Stimulated activated CD4-positive, alpha-beta T cell treated with anti-CD3 and anti-CD28 coated beads, Interleukin-2, amount 100 ng/mL, for 24 hours (primary cell): ENCODE results near the gene IRAK3.

Experiments
- DNase-seq, 2 donors: peaks; one replicate each; pipeline ENCODE4 v3.0.0-alpha.2; 2020

The IRAK3 gene, protein sequence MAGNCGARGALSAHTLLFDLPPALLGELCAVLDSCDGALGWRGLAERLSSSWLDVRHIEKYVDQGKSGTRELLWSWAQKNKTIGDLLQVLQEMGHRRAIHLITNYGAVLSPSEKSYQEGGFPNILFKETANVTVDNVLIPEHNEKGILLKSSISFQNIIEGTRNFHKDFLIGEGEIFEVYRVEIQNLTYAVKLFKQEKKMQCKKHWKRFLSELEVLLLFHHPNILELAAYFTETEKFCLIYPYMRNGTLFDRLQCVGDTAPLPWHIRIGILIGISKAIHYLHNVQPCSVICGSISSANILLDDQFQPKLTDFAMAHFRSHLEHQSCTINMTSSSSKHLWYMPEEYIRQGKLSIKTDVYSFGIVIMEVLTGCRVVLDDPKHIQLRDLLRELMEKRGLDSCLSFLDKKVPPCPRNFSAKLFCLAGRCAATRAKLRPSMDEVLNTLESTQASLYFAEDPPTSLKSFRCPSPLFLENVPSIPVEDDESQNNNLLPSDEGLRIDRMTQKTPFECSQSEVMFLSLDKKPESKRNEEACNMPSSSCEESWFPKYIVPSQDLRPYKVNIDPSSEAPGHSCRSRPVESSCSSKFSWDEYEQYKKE

DNA sequence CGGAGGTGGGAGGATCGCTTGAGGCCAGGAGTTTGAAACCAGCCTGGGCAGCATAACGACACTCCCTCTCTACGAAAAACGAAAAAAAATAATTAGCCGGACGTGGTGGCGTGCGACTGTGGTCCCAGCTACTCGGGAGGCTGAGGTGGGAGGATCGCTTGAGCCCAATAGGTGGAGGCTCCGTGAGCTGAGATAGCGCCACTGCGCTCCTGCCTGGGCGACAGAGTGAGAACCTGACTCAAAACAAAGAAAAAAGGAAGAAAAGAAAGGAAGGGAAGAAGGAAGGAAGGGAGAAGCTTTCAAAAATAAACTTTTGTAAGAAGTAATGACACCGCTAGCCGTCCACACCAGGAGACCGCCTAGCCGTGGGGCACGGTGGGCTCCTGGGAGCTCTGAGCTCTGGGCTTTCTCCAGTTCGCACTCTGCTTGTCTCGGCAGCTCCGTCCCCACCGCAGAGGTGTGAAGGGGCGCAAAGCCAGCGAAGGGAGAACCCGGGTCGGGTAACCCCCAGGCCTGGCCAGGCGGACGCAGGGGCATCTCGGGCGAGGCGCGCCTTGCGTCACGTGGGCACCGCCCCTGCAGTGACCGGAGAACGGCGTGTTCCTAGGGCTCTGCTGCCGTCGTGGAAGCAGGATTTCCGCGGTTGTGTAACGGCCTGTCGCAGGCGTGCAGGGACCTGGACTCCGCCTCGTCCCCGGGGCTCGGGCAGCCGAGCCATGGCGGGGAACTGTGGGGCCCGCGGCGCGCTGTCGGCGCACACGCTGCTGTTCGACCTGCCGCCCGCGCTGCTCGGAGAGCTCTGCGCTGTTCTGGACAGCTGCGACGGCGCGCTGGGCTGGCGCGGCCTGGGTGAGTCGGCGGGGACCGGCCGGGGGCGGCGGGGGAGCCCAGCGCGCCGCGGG, at the start of gene IRAK3:
IRAK3 (plus strand) TSS at position 631 of the 902 bp plus-strand sequence; CDS start at position 717, 86 bp downstream.
- peak; percentile 22 to 42 for DNase-seq

DNA sequence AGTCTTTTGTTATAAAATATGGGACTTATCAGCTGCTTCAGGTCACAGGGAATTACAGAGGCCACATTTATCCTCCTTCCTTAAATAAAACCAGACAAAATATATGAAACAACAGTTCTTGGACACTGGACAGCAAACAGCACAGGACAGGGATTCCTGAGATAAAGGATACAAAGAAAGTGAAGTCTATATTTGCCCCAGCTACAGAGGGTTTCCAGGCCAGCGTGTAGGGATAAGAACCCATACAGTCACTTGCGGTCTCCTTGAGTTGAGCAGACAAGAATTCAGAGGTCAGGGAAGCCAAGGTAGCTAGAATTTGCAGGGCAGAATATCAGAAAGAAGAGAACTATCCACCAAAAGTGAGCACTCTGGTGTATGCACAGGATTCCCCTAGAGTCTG, 49.7 kb upstream of the IRAK3 start:
- DNase-seq: no peak

DNA sequence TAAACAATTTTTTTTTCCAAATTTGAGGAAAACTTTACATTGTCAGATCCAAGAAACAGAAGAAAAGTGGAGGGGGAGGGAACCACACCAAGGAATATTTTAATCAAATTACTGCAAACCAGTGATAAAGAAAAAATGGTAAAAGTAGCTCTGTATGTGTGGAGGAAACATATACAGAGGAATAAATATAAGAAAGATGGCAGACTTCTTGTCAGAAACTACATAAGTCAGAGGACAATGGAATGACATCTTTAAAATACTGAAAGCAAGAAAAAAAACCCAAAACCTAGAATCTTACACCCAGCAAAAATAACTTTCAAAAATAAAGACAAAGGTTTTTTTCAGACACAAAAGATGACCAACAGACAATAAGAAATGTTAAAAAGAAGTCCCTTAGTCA, 48.3 kb upstream of the IRAK3 start:
- no peak for DNase-seq

DNA sequence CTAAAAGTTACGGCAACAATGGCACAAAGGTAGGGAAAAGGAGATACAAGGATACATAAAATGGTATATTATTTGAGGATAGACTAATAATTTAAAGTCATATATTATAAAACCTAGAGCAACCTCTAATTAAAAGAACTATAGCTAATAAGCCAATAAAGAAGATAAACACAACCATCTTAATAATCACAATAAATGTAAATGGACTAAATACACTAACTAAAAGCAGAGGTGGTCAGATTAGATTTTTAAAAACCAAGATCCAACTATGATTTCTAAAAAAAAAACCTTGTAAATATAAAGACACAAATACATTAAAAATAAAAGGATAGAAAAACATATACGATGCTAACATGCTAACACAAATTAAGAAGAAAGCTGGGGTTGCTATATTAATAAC, 47.7 kb upstream of the IRAK3 start:
- no peak for DNase-seq

DNA sequence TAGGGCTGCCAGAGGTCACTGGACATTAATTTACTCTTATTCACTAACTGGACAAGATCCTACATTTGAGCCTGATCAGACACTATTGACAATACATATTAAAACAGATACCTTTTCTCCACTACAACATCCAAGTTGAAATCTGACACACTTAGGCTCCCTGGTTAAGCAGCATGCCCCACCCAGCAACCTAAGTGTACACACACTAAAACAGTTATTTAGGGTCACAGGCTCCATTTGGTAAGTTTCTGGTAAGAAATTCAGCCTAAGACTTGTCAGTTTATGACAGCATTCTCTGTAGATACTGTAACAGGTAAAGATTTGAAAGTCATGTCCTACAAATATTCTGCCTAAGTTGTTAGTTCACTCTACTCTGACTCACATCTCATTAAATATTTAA, 46.2 kb upstream of the IRAK3 start:
- no peak for DNase-seq

DNA sequence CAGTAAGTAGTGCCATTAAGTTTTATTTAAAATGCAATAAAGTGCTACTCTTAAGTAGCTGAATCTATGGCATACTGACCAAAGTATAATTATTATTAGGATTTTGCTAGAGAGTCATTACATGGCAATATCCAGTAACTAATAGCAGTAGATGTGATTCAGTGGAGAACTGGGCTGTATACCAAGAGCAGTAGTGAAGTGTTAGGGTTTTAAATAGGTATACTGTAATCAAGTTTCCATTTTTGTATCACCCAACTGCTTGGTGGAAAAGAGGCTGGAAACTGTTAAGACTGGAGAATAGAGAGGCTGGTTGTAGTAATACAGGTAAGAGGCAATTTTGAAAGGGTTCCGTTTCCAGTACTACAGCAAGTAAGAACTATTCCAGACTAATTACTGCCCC, 45.1 kb upstream of the IRAK3 start:
- no peak for DNase-seq

DNA sequence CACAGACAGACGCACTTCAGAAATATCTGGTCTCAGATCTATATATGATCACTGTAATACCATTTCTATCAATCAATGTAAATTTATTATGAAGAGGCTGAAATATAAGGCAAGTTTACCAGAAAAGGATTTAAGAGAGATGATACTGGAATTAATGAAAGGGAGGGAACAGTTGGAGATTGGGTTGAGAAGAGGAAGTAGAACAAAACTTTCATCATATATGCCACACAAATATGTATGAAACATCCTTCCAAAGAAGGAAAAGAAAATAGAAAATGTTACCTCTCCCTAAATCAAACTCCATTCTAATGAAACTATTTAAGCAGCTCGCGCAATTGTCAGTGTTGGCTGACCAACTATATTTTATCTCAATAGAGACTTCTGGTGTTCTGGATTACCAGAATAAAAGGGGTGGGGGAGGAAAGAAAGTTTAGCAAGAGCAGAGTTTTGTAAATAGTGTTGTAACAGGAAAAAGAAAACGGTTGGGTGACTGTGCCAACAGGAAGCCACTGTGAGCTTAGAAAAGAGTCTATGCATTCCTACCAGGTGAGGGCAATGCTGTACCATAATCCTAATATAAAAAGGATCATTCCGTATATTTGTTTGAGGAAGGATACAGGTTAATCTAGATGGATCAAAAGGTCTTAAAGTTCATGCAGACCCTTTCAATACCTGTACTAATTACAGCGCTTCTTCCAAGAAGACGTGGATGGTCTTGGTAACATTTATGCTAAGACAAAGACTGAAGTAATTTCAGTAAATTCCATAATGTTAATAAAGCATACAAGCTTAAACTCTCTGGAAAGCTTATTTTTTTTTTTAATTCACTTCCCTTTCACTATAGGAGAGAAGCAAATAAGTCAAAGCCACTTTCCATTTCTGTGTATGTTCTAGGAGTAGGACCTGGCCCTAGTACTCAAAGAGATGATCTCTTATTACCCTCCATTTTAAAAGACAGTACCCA, 43.9 kb upstream of the IRAK3 start:
- no peak for DNase-seq

DNA sequence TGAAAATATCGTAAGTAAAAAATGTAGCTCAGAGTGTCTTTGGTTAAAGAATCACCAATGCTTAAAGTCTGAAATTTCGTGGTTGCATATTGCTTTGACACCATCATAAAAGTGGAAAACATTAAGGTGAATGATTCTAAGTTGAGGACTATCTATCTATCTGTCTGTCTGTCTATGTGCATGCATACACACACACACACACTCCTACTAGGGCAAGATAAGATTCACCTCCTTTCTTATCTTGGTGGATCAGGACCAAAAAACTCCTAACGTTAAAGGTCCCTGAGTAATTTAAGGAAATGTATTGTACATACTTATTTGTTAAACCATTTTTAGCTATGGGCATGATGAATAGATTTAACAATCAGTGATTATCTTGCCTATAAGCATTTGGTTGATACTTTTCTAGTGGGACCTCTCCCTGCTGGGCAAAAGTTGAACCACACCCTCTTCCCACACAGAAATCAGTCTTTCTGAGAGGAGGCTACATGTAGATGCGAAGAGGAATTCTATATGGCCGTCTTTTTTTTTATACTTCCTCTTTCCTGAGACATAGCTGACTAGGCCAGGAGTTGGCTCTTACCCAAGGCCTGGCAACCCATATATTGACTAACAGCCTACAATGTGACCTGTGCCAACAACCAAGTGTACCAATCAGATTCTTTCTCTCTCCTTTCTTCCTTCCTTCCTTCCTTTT, 39.2 kb upstream of the IRAK3 start:
- no peak for DNase-seq

DNA sequence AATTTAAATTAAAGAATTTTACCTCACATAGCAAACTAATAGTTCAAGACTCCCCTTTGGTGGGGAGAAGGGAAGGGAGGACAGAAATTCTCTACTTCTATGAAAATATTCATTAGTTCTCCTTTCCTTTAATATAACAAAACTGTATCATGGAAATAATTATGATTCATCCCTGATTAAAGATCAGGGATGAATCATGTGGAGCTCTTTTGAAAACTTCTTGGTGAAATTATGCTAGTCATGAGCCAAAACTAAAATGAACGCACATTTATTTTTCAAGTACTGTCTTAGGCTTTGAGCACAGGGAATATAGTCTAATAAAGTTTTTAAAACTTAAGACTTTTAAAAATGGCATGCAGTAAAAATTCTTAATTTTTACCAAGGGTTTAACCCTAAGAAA, 36.3 kb upstream of the IRAK3 start:
- DNase-seq: no peak

DNA sequence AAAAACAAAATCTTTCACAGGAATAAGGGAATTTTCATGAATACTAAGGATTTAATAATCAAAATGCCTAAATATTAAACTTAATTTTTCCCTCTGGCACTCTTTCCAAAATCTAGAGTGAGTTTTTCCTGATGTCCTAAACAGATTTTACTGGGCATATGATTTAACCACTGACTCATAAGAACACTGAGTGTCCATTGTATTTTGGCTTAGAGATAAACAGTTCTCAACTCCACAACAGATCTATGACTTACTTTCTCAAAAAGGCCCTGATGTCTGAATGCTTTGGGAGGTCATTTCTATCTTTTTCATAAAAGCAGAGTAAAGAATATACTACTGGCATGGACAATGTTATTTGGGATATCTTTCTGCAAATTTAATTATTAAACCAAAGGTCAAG, 34.2 kb upstream of the IRAK3 start:
- DNase-seq: no peak

DNA sequence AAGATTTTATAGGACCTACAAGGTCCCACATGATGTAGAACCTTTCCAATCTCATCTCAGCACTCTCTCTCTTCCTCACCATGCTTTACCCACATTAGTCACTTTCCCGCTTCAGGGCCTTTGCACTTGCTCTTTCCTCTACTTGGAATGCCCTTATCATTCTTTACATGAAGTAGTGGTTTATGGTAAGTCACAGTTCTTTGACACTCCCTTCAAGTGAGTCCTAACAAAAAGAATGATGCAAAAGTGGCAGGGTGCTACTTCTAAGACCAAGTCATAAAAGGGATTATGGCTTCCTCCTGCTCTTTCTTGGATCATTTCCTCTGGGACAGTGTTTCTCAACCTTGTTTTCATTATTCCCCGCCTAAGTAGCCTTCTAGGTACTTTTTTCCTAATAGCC, 32.4 kb upstream of the IRAK3 start:
- DNase-seq: no peak

DNA sequence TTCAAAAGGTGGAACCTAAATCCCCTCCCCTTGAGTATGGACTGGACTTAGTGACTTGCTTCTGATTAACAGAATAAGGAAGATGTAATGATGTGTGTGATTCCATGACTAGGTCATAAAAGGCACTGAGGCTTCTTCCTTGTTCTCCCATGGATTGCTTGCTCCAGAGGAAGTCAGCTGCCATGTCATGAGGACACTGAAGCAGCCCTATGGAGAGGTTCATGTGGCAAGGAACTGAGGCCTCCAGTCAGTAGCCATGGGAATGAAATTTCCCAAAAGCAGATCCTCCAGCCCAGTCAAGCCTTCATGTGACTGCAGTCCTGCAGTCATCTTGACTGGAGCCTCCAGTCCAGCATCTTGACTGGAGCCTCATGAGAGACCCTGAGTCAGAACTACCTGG, 29.9 kb upstream of the IRAK3 start:
- no peak for DNase-seq

DNA sequence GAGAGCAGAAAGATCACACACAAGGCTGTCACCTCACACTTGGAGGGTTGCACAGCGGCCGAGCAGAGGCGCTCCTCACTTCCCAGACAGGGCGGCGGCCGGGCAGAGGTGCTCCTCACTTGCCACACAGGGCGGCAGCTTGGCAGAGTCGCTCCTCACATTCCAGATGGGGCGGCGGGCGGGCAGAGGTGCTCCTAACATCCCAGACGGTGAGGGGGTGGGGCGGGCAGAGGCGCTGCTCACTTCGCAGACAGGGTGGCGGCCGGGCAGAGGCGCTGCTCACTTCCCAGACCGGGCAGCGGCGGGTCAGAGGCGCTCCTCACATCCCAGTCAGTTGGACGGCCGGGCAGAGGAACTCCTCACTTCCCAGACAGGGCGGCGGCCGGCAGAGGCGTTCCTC, 28.3 kb upstream of the IRAK3 start:
- DNase-seq: no peak

DNA sequence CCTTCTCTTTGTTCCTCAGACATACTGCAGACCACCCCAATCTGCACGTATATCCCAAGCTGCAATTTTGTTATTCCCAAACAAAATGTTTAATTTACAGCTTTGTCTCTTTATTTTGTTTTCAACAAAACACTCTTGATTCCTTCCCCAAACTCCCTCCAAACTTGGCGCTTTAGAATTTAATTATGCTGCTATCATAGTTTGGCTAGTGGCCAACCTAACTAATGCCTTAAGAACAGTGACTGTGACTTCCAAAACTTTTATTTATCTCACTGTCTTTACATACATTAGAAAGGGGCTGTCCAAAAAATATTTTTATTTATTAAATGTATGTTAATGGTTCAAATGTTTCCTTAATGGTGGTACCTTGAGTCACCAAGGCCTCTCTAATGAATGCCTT, 26.3 kb upstream of the IRAK3 start:
- DNase-seq: no peak

DNA sequence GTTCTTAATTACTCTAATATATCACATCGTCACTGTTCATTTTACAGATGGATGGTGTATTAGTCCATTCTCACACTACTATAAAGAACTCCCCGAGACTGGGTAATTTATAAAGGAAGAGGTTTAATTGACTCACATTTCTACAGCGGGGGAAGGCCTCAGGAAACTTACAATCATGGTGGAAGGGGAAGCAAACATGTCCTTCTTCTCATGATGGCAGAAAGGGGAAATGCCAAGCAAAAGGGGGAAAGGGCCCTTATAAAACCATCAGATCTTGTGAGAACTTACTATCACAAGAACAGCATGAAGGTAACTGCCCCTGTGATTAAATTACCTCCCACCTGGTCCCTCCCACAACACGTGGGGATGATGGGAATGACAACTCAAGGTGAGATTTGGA, 25.7 kb upstream of the IRAK3 start:
- no peak for DNase-seq

DNA sequence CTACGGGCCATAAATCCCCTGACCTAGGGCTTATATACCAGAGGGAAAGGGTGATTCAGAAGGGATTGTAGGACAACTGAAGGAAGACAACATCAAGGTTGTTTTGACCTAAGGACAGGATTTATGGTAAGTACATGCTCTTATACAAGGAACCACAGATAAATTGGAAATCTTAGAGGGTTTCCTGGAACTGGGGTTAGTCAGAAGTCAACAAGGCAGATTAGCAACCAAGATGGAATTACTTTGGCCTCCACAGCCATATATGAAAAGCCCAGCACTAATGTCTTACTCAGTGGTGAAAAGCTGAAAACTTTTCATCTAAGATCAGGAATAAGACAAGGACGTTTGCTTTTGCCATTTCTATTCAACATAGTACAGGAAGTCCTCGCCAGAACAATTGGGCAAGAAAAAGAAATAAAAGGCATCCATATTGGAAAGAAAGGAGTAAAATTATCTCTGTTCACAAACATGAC, 24.6 kb upstream of the IRAK3 start:
- no peak for DNase-seq

DNA sequence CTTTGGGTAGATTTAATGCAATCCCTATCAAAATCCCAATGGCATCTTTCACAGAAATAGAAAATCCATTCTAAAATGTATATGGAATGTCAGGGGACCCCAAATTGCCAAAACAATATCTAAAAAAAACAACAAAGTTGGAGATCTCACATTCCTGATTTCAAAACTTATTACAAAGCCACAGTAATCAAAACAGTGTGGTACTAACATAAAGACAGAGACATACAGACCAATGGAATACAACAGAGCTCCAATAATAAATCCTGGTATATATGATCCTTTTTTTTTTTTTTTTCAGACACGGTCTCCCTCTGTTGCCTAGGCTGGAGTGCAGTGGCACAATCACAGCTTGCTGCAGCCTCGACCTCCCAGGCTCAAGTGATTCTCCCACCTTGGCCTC, 23.9 kb upstream of the IRAK3 start:
- no peak for DNase-seq

DNA sequence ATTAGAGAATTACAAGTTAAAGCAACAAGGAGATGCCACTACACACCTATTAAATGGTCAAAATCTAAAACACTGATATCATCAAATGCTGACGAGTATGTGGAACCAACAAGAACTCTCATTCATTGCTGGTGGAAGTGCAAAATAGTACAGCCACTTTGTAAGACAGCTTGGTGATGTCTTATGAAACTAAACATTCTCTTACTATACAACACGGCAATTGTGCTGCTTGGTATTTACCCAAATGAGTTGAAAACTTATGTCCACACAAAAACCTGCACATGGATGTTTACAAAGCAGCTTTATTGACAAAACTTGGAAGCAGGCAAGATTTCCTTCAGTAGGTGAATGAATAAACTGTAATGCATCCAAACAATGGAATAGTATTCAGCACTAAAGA, 22.5 kb upstream of the IRAK3 start:
- no peak for DNase-seq

DNA sequence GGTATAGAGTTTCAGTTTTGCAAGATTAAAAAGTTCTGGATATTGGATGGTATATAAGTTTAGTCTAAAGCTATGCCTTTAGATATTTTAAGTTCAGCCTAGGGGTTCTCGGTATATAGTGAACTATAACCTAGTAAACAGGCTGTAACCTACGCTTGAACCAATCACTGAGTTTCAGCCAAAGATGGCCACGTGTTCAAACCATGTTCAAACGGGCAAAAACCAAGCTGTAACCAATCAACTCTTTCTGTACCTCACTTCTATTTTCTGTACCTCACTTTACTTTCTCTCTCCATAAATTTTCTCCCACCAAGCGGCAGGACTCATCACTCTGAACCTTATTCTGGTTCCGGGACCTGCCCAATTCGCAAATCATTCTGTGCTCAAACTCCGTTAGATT, 20.6 kb upstream of the IRAK3 start:
- no peak for DNase-seq

DNA sequence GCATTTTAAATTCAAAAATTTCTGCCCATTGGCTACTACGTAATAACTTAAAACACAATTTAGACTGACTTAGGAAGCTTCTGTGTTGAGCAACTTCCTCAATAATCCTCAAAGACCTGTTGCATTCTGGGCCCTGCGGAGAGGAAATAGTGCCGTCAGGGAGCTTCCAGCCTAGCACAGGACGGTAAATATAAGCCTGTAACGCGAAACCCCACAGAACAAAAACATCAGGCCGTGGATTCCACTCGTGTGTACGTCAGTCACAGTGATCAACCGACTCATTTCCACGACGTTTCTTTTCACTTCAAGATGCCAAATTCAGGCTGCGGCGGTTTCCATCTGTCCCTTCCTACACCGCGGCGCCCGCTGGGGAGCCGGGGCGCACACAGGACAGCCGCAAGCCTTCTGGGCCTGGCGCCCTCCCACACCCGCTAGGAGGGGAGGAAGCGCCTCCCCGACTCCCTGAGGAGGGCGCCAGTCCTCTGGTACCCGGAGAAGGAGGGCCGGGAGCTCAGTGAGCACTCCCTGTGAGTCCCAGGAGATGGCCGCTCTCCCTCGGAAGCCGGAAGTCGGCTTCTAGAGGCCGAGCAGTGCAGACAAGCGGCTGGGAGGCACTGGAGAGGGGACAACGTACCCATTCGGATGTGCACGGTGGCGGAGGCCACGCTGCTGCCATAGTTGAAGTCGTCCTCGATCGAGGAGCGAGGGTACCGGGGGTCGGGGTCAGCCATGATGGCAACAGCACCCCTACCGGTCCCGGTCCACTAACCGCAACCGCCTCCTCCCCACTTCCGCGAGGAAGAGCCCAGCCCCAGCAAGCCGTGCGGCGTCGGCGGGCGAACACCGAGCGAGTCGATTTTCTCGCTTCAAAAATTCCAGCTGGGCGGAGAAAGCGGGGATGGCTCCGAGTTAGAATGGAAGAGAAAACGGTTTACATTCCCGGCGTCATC, 19.5 kb upstream of the IRAK3 start, which contains the start of gene TMBIM4:
TMBIM4 (minus strand) TSS at position 776 of the 950 bp plus-strand sequence; CDS start at position 731, 45 bp downstream.
- peak; percentile 86 to 88 for DNase-seq
